GM18861 (cell line): ENCODE results near the gene UBN1.

Source experiments
- ATAC-seq: cut with Tn5 transposase; IDR thresholded peaks from one replicate; pipeline ENCODE4 v1.9.1; 2021; ENCODE audit not compliant: unreplicated experiment

Gene UBN1

DNA sequence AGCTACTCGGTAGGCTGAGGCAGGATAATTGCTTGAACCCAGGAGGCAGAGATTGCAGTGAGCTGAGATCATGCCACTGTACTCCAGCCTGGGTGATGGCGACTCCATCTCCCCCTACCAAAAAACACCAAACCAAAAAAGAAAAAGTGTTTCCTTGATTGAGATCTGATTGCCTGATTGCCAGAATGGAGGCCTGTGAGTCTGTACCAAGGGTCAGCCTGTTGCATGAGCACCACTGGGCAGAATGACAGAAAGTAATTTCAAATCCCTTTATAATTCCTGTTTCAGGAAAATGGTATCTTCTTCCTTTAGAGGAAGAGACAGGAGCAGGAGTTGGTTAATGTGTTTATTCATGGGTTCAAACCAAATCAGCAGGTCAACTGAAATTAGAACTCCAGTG, 8.5 kb downstream of the UBN1 start:
- ATAC-seq: no peak

DNA sequence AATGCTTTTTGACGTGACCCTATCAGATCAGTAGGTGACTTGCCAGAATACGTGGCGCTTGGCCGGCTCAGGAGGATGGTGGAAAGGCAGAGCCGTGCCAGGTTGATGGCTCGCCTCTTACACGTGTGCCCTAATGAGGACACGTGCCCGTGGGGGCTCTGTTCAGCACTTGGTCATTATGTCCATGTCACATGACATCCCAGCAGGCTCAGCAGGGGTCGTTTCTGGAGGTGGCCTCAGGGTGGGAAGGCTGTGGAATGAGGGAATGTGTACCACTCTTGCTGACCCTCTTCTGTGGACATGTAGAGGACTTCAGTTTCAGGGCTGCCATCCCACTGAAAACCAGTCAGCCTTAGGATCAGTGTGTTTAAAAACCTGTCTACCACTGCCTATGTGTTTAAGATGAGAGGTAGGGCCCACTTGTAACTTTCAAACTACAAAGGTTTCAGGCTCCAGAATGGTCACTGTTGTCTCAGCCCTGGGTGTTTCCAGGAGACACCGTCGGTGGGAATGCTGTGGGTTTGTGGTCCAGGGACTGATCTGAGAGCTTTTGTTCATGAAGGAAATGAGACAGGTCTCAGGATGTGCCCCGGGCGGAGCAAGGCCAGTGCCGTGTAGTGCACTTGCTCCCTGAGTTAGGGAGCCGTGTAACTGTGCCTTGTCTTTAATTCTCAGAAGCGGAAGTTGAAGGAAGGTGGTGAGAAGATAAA, 12.1 kb downstream of the UBN1 start:
- ATAC-seq: no peak

- no peak for ATAC-seq
Measured at GRCh38 chr16:4859900-4860255, 12.6 kb downstream of the UBN1 start.

GRCh38 chr16:4860727-4861342, 13.6 kb downstream of the UBN1 start:
- ATAC-seq: no peak

- no peak for ATAC-seq
Measured at GRCh38 chr16:4862639-4863038, 15.4 kb downstream of the UBN1 start.

DNA sequence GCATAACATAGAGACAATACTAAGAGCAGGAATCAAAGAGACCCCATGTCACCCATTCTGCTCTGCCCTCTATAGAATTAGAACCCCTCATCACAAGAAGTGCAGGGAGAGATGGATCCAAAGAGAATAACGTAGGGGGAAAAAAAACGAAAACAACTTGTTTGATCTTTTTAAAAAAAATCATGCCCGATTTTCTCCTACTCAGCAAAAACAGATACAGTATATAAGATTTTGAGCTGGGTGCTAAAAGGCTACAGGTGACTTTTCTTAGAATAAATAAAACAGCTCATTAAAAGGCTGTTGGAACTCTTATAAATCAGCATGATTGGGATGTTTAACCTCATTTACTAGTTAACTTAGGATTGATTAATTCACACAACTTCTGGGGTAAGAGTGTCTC, 17.4 kb downstream of the UBN1 start:
- ATAC-seq: no peak

GRCh38 chr16:4865231-4865860, 18.1 kb downstream of the UBN1 start:
- no peak for ATAC-seq

DNA sequence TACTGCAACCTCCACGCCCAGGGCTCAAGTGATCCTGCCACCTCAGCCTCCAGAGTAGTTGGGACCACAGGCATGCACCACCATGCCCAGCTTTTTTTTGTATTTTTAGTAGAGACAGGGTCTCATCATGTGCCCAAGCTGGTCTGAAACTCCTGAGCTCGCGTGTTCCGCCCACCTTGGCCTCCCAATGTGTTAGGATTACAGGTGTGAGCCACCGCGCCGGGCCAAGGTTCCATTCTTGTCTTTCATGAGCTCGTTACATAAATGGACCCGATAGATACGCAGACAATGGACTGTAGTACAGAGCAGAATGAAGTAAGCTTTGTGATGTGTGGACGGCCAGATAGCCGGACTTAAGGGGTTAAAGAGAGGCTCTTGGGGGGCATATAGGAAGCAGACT, 19.3 kb downstream of the UBN1 start:
- no peak for ATAC-seq

- ATAC-seq: no peak
Measured at GRCh38 chr16:4868026-4868425, 20.7 kb downstream of the UBN1 start.

GRCh38 chr16:4868535-4868934, 21.3 kb downstream of the UBN1 start:
- no peak for ATAC-seq

DNA sequence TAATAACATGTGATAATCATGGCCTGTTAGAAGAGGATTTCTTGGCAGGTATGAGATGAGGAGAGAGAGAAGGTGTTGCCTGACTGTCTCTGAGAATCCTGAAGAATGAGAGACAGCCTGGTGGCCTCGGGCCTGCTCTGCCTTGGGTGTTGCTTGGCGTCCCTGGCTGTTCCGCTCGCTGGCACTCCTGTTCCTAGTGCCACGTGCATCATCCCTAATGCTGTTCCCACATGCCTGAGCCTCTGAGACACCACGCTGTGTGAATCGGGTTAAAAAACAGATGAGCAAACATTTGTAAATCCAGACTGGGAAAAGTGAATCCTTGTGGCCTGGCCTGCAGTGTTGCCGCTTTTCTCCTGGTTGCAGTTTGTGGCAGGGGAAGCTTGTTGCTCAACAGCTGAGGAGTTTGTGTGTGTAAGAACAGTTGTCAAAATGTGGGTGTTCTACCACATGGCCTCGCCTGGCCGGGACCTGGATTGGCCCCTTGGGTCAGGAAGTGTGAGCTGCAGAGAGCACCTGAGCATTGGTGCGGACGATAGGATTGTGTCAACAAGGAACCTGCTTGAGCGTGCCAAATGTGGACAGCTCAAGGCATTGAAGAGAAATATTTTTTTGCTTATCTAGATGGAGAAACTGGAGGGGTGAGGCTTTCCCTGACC, 22.0 kb downstream of the UBN1 start:
- no peak for ATAC-seq

DNA sequence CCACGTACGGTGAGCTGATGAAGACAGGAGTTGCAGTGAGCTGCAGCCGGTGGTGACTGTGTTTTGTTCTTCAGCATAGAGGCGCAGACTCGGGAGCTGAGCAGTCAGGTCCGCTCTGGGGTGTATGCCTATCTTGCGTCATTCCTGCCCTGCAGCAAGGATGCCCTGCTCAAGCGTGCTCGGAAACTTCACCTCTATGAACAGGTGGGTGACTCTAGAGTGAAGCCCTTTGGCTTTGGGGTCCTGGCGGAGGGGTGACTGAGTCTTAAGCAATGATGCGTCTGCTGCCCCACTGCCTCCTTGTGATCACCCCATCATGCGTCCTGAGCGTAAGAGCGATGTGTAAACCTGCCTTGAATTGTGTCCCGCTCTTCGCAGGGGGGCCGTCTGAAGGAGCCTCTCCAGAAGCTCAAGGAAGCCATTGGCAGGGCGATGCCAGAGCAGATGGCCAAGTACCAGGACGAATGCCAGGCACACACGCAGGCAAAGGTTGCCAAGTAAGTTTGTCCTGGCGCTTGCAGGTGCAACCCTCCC, 22.9 kb downstream of the UBN1 start:
- ATAC-seq: no peak

DNA sequence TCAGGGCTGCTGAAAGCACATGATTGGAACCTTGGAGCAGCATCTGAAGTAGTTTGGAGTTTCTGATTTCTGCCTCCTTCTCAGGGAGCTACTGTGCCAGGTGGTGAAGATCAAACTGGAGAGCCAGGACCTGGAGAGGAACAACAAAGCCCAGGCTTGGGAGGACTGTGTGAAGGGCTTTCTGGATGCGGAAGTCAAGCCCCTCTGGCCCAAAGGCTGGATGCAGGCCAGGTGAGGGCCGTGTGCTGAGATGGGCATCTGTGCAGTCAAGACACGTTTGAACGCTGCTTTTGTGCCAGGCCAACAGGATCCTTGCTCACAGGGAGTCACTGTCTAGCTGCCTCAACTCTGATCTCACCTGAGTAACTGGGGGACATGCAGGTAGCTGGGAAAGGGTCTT, 23.8 kb downstream of the UBN1 start:
- ATAC-seq: no peak

GRCh38 chr16:4873091-4873490, 25.8 kb downstream of the UBN1 start:
- no peak for ATAC-seq

DNA sequence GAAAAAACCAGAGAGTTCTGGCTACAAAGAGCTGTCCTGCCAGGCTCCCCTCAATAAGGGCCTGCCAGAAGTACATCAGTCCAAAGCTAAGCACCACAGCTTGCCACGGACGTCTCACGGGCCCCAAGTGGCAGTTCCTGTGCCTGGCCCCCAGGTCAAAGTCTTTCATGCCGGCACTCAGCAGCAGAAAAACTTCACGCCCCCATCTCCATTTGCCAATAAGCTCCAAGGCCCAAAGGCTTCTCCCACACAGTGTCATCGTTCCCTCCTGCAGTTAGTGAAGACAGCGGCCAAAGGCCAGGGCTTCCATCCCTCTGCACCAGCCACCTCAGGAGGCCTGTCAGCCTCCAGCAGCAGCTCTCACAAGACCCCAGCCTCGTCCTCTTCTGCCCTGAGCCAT, 27.4 kb downstream of the UBN1 start:
- ATAC-seq: no peak

- ATAC-seq: no peak
Measured at GRCh38 chr16:4876646-4877379, 29.5 kb downstream of the UBN1 start.

GRCh38 chr16:4877380-4877685, 30.1 kb downstream of the UBN1 start:
- no peak for ATAC-seq

DNA sequence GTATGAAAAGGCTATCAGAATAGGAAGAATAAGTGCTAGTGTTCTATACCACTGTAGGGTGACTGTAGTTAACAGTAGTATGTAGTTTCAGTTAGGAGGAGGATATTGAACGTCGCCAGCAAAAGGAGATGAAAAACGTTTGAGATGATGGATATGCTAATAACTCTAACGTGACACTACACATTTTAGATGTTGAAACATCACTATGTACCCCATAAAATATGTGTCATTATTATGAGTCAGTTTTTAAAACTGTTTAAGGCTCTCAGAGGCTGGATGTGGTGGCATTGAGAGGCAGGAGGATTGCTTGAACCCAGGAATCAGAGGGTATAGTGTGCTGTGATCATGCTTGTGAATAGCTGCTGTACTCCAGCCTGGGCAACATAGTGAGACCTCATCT, 31.8 kb downstream of the UBN1 start:
- no peak for ATAC-seq

DNA sequence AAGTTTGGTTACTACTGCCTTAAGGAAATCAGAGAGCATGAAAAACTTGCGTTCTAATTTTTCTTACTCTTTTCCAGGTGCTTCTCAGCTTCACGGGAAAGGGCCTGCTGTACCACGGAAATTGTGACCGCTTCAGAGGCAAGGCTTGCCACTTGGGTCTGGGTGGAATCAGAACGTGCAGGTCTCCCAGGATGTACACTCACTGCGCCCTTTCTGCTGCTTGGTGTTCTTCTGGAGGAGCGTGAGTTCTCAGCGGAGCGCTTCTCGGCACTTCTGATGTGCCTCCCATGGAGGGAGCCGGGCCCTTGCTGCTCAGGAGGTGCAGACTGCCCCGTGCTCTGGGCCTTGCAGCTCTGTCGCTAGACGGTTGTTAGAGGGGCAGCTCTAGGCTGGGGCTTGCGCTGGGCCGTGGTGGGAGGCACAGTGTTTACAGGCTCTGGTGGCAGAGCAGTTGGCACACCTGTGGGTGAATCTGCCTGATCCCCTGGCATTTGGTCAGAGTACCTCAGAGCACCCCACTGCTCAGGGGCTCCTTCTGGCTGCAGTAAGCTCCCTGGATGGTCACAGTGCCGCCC, 32.8 kb downstream of the UBN1 start:
- no peak for ATAC-seq

- ATAC-seq: no peak
Measured at GRCh38 chr16:4882000-4882632, 34.8 kb downstream of the UBN1 start.
